Caco-2 (cell line): ENCODE data around the gene CCDC91. TPM values are rescaled to one million over a fixed set of nuclear protein-coding genes. Genes with fewer than 3 reads are reported as not detected.

Experiments
- BruUV-seq: library from RNA; stranded (reverse); fragments of 400-500 nt; replicated peaks from 2 replicates; lab custom pipeline; 2021; lab: Mats Ljungman, UMichigan
- CTCF ChIA-PET: fragments of 300-600 bp; sonication (Branson Sonifier 250); formaldehyde crosslinking; loops from one replicate; lab custom pipeline; 2022; ENCODE audit warnings: antibody characterized with exemption; lab: Charles Lee
- POLR2A ChIA-PET: fragments of 300-600 bp; sonication (Branson Sonifier 250); formaldehyde crosslinking; loops from one replicate; lab custom pipeline; 2022; ENCODE audit warnings: antibody characterized with exemption; lab: Charles Lee
- DNase-seq, 2 experiments: peaks; one replicate each; pipeline versions ENCODE4 v3.0.0 to v3.0.0-alpha.2; 2020 to 2022
- H3K27me3 ChIP-seq: replicated peaks from 2 replicates; pipeline ENCODE4 v1.6.0; 2011; ENCODE audit warnings: low read length; ENCODE audit not compliant: control insufficient read depth, insufficient read depth
- H3K36me3 ChIP-seq: 2 replicates; pipeline ENCODE4 v1.5.1; 2011; ENCODE audit warnings: low read length; ENCODE audit not compliant: control insufficient read depth, insufficient read depth
- H3K4me1 ChIP-seq: fragments of 250-450 bp; sonication (Bioruptor Pico); 2 replicates; pipeline ENCODE4 v1.5.1; 2020; ENCODE audit warnings: mild to moderate bottlenecking
- H3K4me3 ChIP-seq: 2 replicates; pipeline ENCODE4 v1.5.1; 2011; ENCODE audit warnings: low read depth, mild to moderate bottlenecking, control low read depth, low read length
- H3K9me3 ChIP-seq: fragments of 250-450 bp; sonication (Bioruptor Pico); 2 replicates; pipeline ENCODE4 v1.5.1; 2020; ENCODE audit warnings: mild to moderate bottlenecking, moderate library complexity
- H3K27ac Mint-ChIP-seq: one replicate; pipeline ENCODE4 v1.8.0; 2022; ENCODE audit warnings: mixed read lengths; ENCODE audit not compliant: unreplicated experiment
- H3K27me3 Mint-ChIP-seq: one replicate; pipeline ENCODE4 v1.8.0; 2022; ENCODE audit warnings: mixed read lengths; ENCODE audit not compliant: insufficient read depth, unreplicated experiment
- H3K36me3 Mint-ChIP-seq: one replicate; pipeline ENCODE4 v1.8.0; 2022; ENCODE audit warnings: mild to moderate bottlenecking, mixed read lengths; ENCODE audit not compliant: insufficient read depth, unreplicated experiment
- H3K4me1 Mint-ChIP-seq: one replicate; pipeline ENCODE4 v1.8.0; 2022; ENCODE audit warnings: low read depth, mixed read lengths; ENCODE audit not compliant: unreplicated experiment
- H3K4me3 Mint-ChIP-seq: one replicate; pipeline ENCODE4 v1.8.0; 2022; ENCODE audit warnings: mild to moderate bottlenecking, moderate library complexity, mixed read lengths; ENCODE audit not compliant: unreplicated experiment
- H3K9me3 Mint-ChIP-seq: one replicate; pipeline ENCODE4 v1.8.0; 2022; ENCODE audit warnings: mixed read lengths; ENCODE audit not compliant: unreplicated experiment
- intact Hi-C: fragments of 100-400 bp; cut with micrococcal nuclease; formaldehyde crosslinking; loops from one replicate; pipeline ENCODE4 v1.10.0; 2022; ENCODE audit not compliant: unreplicated experiment
- total RNA-seq: library from RNA; stranded (reverse); gene quantifications from 2 replicates; pipeline ENCODE4 v1.2.3, GENCODE V29; 2022
- TF ChIP-seq, protein P1 (sequence below), 2 experiments: fragments of 200-600 bp in 1 of 2; IDR thresholded peaks; 1 replicate in 1 of 2; 2 replicates in 1 of 2; pipeline versions ENCODE4 v1.5.1 to v1.8.0; 2011 to 2022; ENCODE audit warnings: antibody characterized with exemption in 1 of 2, control low read depth in 1 of 2, inconsistent platforms in 1 of 2, low read depth in 1 of 2, low read length in 1 of 2, mild to moderate bottlenecking in 1 of 2, moderate library complexity in 1 of 2; ENCODE audit not compliant: insufficient read depth in 1 of 2, severe bottlenecking in 1 of 2, unreplicated experiment in 1 of 2

The CCDC91 gene
- total RNA-seq, 1 experiment from 2014 or later = 21.6 TPM

DNA sequence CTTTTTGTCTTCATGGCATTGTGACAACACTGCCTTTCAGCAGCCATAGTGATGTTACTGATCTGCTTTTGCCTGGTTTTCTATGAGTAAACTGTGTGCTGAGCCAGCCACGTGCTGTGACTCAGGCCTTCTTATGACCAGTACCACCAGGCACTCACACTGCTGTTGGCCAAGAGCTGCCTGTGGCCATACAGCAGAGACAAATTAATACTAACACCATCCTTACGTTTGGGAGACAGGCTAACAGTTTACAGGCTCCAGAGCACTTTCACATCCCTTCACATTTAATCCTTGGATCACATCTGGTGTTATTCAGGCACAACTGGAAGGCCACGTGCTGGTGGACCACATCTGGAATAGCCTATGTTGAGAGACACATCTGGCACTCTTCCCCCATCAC is 377.9 kb downstream of the CCDC91 start:
- intact Hi-C loops = no loop called here
- Mint-ChIP-seq H3K36me3 (no peaks in the 10 kb centered on the region), H3K4me3 (no peak overlapping the region), H3K27ac (no peak overlapping the region), H3K4me1 (peaks cover 13% of the 10 kb centered on the region), H3K9me3 (no peaks in the 10 kb centered on the region), H3K27me3 (no peaks in the 10 kb centered on the region)
- Histone ChIP-seq H3K36me3 (no peaks in the 10 kb centered on the region), H3K4me1 (peaks cover 19% of the 10 kb centered on the region), H3K9me3 (no peaks in the 10 kb centered on the region), H3K27me3 (no peaks in the 10 kb centered on the region), H3K4me3 (no peak overlapping the region)
- DNase-seq = no peak
- CTCF ChIA-PET = no interaction called here
- TF ChIP-seq, protein P1, sequence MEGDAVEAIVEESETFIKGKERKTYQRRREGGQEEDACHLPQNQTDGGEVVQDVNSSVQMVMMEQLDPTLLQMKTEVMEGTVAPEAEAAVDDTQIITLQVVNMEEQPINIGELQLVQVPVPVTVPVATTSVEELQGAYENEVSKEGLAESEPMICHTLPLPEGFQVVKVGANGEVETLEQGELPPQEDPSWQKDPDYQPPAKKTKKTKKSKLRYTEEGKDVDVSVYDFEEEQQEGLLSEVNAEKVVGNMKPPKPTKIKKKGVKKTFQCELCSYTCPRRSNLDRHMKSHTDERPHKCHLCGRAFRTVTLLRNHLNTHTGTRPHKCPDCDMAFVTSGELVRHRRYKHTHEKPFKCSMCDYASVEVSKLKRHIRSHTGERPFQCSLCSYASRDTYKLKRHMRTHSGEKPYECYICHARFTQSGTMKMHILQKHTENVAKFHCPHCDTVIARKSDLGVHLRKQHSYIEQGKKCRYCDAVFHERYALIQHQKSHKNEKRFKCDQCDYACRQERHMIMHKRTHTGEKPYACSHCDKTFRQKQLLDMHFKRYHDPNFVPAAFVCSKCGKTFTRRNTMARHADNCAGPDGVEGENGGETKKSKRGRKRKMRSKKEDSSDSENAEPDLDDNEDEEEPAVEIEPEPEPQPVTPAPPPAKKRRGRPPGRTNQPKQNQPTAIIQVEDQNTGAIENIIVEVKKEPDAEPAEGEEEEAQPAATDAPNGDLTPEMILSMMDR (IDR thresholded peaks at IDR 0.05; ENCODE audit: insufficient read depth in 1 of 2, low read depth in 1 of 2, low read length in 1 of 2, severe bottlenecking in 1 of 2, unreplicated experiment in 1 of 2) = no peak
- BruUV-seq = no TSS peak
- POLR2A ChIA-PET = no interaction called here

DNA sequence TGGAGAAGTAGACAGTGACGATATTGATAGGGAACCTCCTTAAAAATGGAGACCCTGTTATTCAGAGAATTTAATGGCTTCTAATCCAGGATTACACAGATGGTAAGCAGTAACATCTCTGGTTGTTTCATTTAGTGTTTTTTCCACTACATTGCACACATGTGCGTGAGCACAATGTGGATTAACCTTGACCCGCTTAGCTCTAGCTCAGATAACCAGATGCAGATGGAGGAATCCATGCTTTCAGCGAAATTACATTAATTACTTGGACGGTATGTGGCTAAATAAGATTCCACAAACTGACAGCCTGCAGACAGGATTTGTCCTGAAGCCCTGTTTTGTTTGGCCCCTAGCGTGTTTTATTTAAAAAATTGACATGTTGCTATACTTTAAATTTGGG is 378.4 kb downstream of the CCDC91 start:
- no peak overlapping the region for H3K4me3 ChIP-seq
- Mint-ChIP-seq H3K36me3 (no peaks in the 10 kb centered on the region), H3K27ac (no peak overlapping the region), H3K27me3 (no peaks in the 10 kb centered on the region), H3K4me1 (peaks cover 13% of the 10 kb centered on the region), H3K9me3 (no peaks in the 10 kb centered on the region), H3K4me3 (no peak overlapping the region)
- peaks cover 19% of the 10 kb centered on the region for H3K4me1 ChIP-seq
- CTCF ChIA-PET = no interaction called here
- H3K9me3 ChIP-seq = no peaks in the 10 kb centered on the region
- intact Hi-C loops = no loop called here
- DNase-seq = no peak
- H3K27me3 ChIP-seq = no peaks in the 10 kb centered on the region
- BruUV-seq = no TSS peak
- POLR2A ChIA-PET = no interaction called here
- TF ChIP-seq, protein P1 (IDR thresholded peaks at IDR 0.05; ENCODE audit: insufficient read depth in 1 of 2, low read depth in 1 of 2, low read length in 1 of 2, severe bottlenecking in 1 of 2, unreplicated experiment in 1 of 2) = no peak
- H3K36me3 ChIP-seq = no peaks in the 10 kb centered on the region

DNA sequence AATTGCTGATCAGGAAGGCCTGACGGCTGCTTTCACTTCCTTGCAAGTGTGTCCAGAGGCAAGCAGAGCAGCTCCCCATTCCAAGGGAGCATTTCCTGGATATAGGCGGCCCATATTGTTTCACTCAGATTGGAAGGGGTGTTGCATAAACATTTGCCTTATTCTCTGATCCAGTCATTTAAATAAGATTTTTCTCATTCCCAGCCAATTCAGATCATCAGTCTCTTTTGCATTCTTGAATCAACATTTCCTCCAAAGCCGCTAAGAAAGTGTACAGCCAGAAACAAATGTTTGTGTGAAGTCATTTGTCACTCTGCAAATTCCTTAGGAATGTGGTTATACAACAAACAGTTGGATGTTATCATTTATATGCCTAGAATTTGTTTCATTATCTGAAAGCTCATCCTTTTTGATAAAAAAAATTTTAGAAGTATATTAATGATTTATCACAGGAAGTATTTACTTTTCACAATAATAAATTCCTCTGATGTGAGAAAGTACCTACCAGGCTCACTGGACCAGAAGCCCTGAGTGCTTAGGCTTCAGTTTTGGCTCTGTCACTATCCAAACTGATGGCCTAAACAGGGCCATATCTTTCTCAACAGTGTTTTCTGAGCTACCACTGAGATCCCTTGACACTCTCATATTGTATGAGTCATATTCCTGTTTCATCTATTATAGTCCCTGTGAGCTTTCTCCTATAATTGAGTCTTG is 379.6 kb downstream of the CCDC91 start:
- no peaks in the 10 kb centered on the region for H3K36me3 ChIP-seq
- no peak overlapping the region for H3K4me3 Mint-ChIP-seq
- TF ChIP-seq, protein P1 (IDR thresholded peaks at IDR 0.05; ENCODE audit: insufficient read depth in 1 of 2, low read depth in 1 of 2, low read length in 1 of 2, severe bottlenecking in 1 of 2, unreplicated experiment in 1 of 2) = no peak
- no peaks in the 10 kb centered on the region for H3K36me3 Mint-ChIP-seq
- H3K9me3 Mint-ChIP-seq = peaks cover 10% of the 10 kb centered on the region
- DNase-seq = peak in 1 of 2 experiments; percentile 51
- no TSS peak for BruUV-seq
- POLR2A ChIA-PET = no interaction called here
- H3K4me1 ChIP-seq = peaks cover 19% of the 10 kb centered on the region
- no peaks in the 10 kb centered on the region for H3K27me3 Mint-ChIP-seq
- peaks cover 13% of the 10 kb centered on the region for H3K4me1 Mint-ChIP-seq
- CTCF ChIA-PET = no interaction called here
- no peaks in the 10 kb centered on the region for H3K27me3 ChIP-seq
- no peak overlapping the region for H3K4me3 ChIP-seq
- intact Hi-C loops = no loop called here
- peak overlapping the region; percentile 43 for H3K27ac Mint-ChIP-seq
- no peaks in the 10 kb centered on the region for H3K9me3 ChIP-seq
